A549 treated with AZD9567 at 1 μM for 4 hours (cell line): ENCODE measurements around the gene GPR63. TPM values are rescaled to one million over a fixed set of nuclear protein-coding genes. Genes with fewer than 3 reads are reported as not detected.

ENCODE experiments used
- total RNA-seq: library from RNA; stranded (reverse); fragments of 200-300 nt; extraction: Qiagen RNA extraction; gene quantifications from 5 replicates; pipeline ENCODE4 v1.2.3, GENCODE V29; 2022; ENCODE audit not compliant: insufficient read depth

The GPR63 gene
- 0.47 to 0.63 TPM (median 0.54 TPM) in 4 of 5 replicates, not detected in the other for total RNA-seq

GRCh38 chr6:96837081-96837971 lies at the start of gene GPR63:
TSS of gene GPR63 (minus strand) at chr6:96837477. CDS start at chr6:96799731, 37,746 bp downstream.

Other genes starting within 250 kb of the GPR63 start
- 49.5 to 55.9 TPM (median 55.3 TPM) in 5 replicates for gene NDUFAF4, start 60.4 kb upstream of the GPR63 start, total RNA-seq
- gene KLHL32, start 87.3 kb upstream of the GPR63 start, total RNA-seq, result 0.02 to 0.09 TPM (median 0.03 TPM) in 3 of 5 replicates, not detected in the others